ENCODE results near the gene MMP2.

- TF ChIP-seq CTCF (IDR thresholded peaks at IDR 0.05) (no peak), POLR2A (IDR thresholded peaks at IDR 0.05; ENCODE audit: low read depth) (no peak), POLR2AphosphoS5 (IDR thresholded peaks at IDR 0.05) (no peak), EP300 (IDR thresholded peaks at IDR 0.05) (no peak)
These were observed 33.9 kb downstream of the MMP2 start for GRCh38 chr16:55512941-55513340.

Data from esophagus muscularis mucosa (tissue), 4 donors.